H1 (cell line): ENCODE results near the gene ABCB11. TPM values are rescaled to one million over a fixed set of nuclear protein-coding genes. Genes with fewer than 3 reads are reported as not detected.

Experiments
- CTCF ChIA-PET: fragments of 300-600 bp; sonication (Branson Sonifier 250); formaldehyde crosslinking; loops from one replicate; lab custom pipeline; 2021; ENCODE audit not compliant: partially characterized antibody; lab: Charles Lee
- POLR2A ChIA-PET: fragments of 300-600 bp; sonication (Branson Sonifier 250); formaldehyde crosslinking; loops from one replicate; lab custom pipeline; 2021; ENCODE audit warnings: inconsistent platforms; ENCODE audit not compliant: partially characterized antibody; lab: Charles Lee
- DNase-seq, 2 experiments: peaks; one replicate each; pipeline versions ENCODE4 v3.0.0 to v3.0.0-alpha.2; 2010 to 2022; ENCODE audit warnings: low spot score in 2 of 2, low read depth in 1 of 2, mixed read lengths in 1 of 2
- FAIRE-seq: peaks from 2 replicates; lab custom pipeline; 2011; peaks lifted over from hg19 to GRCh38; lab: Jason Lieb, UNC
- H2AFZ ChIP-seq: 2 replicates; pipeline ENCODE4 v1.8.1; 2012; ENCODE audit warnings: low read length, inconsistent platforms
- H2AK5ac ChIP-seq: 2 replicates; pipeline ENCODE4 v1.6.1; 2013; ENCODE audit warnings: low read depth, low read length
- H2BK120ac ChIP-seq: replicated peaks from 2 replicates; pipeline ENCODE3; 2013; ENCODE audit warnings: low read depth, low read length, inconsistent platforms
- H2BK12ac ChIP-seq: 2 replicates; pipeline ENCODE4 v1.6.1; 2013; ENCODE audit warnings: low read depth, low read length
- H2BK15ac ChIP-seq: 2 replicates; pipeline ENCODE4 v1.6.1; 2013; ENCODE audit warnings: low read length
- H2BK20ac ChIP-seq: 2 replicates; pipeline ENCODE4 v1.6.1; 2013; ENCODE audit warnings: low read length
- H2BK5ac ChIP-seq: 2 replicates; pipeline ENCODE4 v1.6.1; 2013; ENCODE audit warnings: low read depth, low read length
- H3K14ac ChIP-seq: 2 replicates; pipeline ENCODE4 v1.6.1; 2013; ENCODE audit warnings: inconsistent platforms; ENCODE audit not compliant: insufficient read length
- H3K18ac ChIP-seq: 2 replicates; pipeline ENCODE4 v1.6.1; 2013; ENCODE audit warnings: low read length; ENCODE audit errors: extremely low read depth
- H3K23ac ChIP-seq: 2 replicates; pipeline ENCODE4 v1.6.1; 2013; ENCODE audit warnings: inconsistent platforms; ENCODE audit not compliant: insufficient read length
- H3K23me2 ChIP-seq: 2 replicates; pipeline ENCODE4 v1.6.1; 2013; ENCODE audit warnings: low read depth, low read length
- H3K27ac ChIP-seq: 2 replicates; pipeline ENCODE4 v1.6.1; 2011; ENCODE audit warnings: low read depth, low read length, inconsistent platforms
- H3K27me3 ChIP-seq, 4 experiments: replicated peaks in 1 of 4; 1 replicate in 1 of 4; 2 replicates in 3 of 4; pipeline versions ENCODE4 v1.6.1 to v1.8.1; 2011 to 2013; ENCODE audit warnings: low read length in 3 of 4, mild to moderate bottlenecking in 3 of 4, inconsistent platforms in 2 of 4, mixed read lengths in 2 of 4, moderate library complexity in 1 of 4; ENCODE audit not compliant: control insufficient read depth in 3 of 4, insufficient read depth in 3 of 4; ENCODE audit errors: extremely low read depth in 1 of 4
- H3K36me3 ChIP-seq, 4 experiments: 2 replicates each; pipeline versions ENCODE4 v1.6.1 to v1.8.1; 2011 to 2013; ENCODE audit warnings: mild to moderate bottlenecking in 4 of 4, low read length in 3 of 4, moderate library complexity in 2 of 4, control low read depth in 1 of 4, inconsistent platforms in 1 of 4; ENCODE audit not compliant: insufficient read depth in 4 of 4, control insufficient read depth in 2 of 4
- H3K4ac ChIP-seq: replicated peaks from 2 replicates; pipeline ENCODE3; 2013; ENCODE audit warnings: low read length, low read depth, mixed read lengths, inconsistent platforms; ENCODE audit not compliant: insufficient read length
- H3K4me1 ChIP-seq, 4 experiments: replicated peaks in 1 of 4; 1 replicate in 1 of 4; 2 replicates in 3 of 4; pipeline versions ENCODE4 v1.6.1 to v1.8.1; 2011 to 2013; ENCODE audit warnings: low read length in 3 of 4, inconsistent platforms in 2 of 4, mixed read lengths in 1 of 4; ENCODE audit not compliant: insufficient read depth in 4 of 4, control insufficient read depth in 3 of 4
- H3K4me2 ChIP-seq, 2 experiments: 2 replicates each; pipeline versions ENCODE4 v1.6.1 to v1.8.1; 2011 to 2013; ENCODE audit warnings: low read depth in 2 of 2, low read length in 2 of 2, control low read depth in 1 of 2, inconsistent platforms in 1 of 2, mild to moderate bottlenecking in 1 of 2; ENCODE audit not compliant: insufficient read depth in 1 of 2
- H3K4me3 ChIP-seq, 4 experiments: fragments of 200-600, 300-600 bp in 1 of 4; sonication (generic), shearing (Covaris generic), sonication (Bioruptor Twin) in 1 of 4; 2 replicates each; pipeline versions ENCODE4 v1.5.1 to v1.8.1; 2011 to 2016; ENCODE audit warnings: low read length in 4 of 4, low read depth in 3 of 4, control low read depth in 2 of 4, inconsistent platforms in 2 of 4, mild to moderate bottlenecking in 2 of 4, mixed read lengths in 1 of 4, moderate library complexity in 1 of 4; ENCODE audit not compliant: insufficient read depth in 2 of 4; ENCODE audit errors: extremely low read depth in 1 of 4
- H3K56ac ChIP-seq: replicated peaks from 2 replicates; pipeline ENCODE3; 2013; ENCODE audit warnings: low read depth, mild to moderate bottlenecking, mixed read lengths, low read length, inconsistent platforms; ENCODE audit not compliant: insufficient read length
- H3K79me1 ChIP-seq: 2 replicates; pipeline ENCODE4 v1.6.1; 2013; ENCODE audit warnings: low read depth, low read length, control low read depth
- H3K79me2 ChIP-seq, 2 experiments: 2 replicates each; pipeline versions ENCODE4 v1.6.1 to v1.8.1; 2012 to 2013; ENCODE audit warnings: low read length in 2 of 2, mild to moderate bottlenecking in 2 of 2, inconsistent platforms in 1 of 2; ENCODE audit not compliant: insufficient read depth in 2 of 2, control insufficient read depth in 1 of 2
- H3K9ac ChIP-seq, 4 experiments: replicated peaks in 1 of 4; 1 replicate in 1 of 4; 2 replicates in 3 of 4; pipeline versions ENCODE4 v1.6.1 to v1.8.1; 2011 to 2013; ENCODE audit warnings: low read depth in 3 of 4, low read length in 3 of 4, control low read depth in 2 of 4, mild to moderate bottlenecking in 2 of 4, moderate library complexity in 2 of 4, inconsistent platforms in 1 of 4; ENCODE audit errors: extremely low read depth in 1 of 4
- H3K9me3 ChIP-seq, 2 experiments: 2 replicates each; pipeline versions ENCODE4 v1.6.1 to v1.8.1; 2012 to 2013; ENCODE audit warnings: mild to moderate bottlenecking in 2 of 2, moderate library complexity in 2 of 2, control low read depth in 1 of 2, inconsistent platforms in 1 of 2, low read depth in 1 of 2, low read length in 1 of 2, mixed read lengths in 1 of 2; ENCODE audit not compliant: insufficient read depth in 2 of 2
- H4K20me1 ChIP-seq, 2 experiments: replicated peaks in 1 of 2; 2 replicates each; pipeline versions ENCODE3 to v1.8.1; 2011 to 2013; ENCODE audit warnings: inconsistent platforms in 2 of 2, low read length in 2 of 2, mild to moderate bottlenecking in 1 of 2; ENCODE audit not compliant: insufficient read depth in 2 of 2, control insufficient read depth in 1 of 2
- H4K5ac ChIP-seq: 2 replicates; pipeline ENCODE4 v1.6.1; 2013; ENCODE audit warnings: low read length, low read depth, mixed read lengths, inconsistent platforms; ENCODE audit not compliant: insufficient read length
- H4K8ac ChIP-seq: 2 replicates; pipeline ENCODE4 v1.8.0; 2013; ENCODE audit warnings: mild to moderate bottlenecking, moderate library complexity, low read length, inconsistent platforms; ENCODE audit not compliant: insufficient read depth; ENCODE audit errors: extremely low read depth
- H4K91ac ChIP-seq: replicated peaks from 2 replicates; pipeline ENCODE3; 2013; ENCODE audit warnings: low read length, mixed read lengths, inconsistent platforms; ENCODE audit not compliant: insufficient read length
- BACH1 ChIP-seq: IDR thresholded peaks from 2 replicates; pipeline ENCODE4 v1.6.1; 2012; ENCODE audit warnings: low read length, improper control_type of control experiment
- BRCA1 ChIP-seq: IDR thresholded peaks from 2 replicates; pipeline ENCODE4 v1.6.1; 2012; ENCODE audit warnings: low read depth, low read length, improper control_type of control experiment
- CREB1 ChIP-seq: IDR thresholded peaks from 2 replicates; pipeline ENCODE4 v1.6.1; 2012; ENCODE audit warnings: inconsistent platforms
- RFX5 ChIP-seq: IDR thresholded peaks from 2 replicates; pipeline ENCODE4 v1.6.1; 2011; ENCODE audit warnings: low read depth, low read length, improper control_type of control experiment, borderline replicate concordance
- SIN3A ChIP-seq, 2 experiments: IDR thresholded peaks in 1 of 2; conservative IDR thresholded peaks in 1 of 2; 2 replicates each; pipeline ENCODE4 v1.6.1; 2011 to 2012; ENCODE audit warnings: low read length in 2 of 2, improper control_type of control experiment in 1 of 2, low read depth in 1 of 2, mild to moderate bottlenecking in 1 of 2
- SIX5 ChIP-seq: IDR thresholded peaks from 2 replicates; pipeline ENCODE4 v1.6.1; 2011; ENCODE audit warnings: mild to moderate bottlenecking, low read depth, low read length
- TCF12 ChIP-seq: IDR thresholded peaks from 2 replicates; pipeline ENCODE4 v1.6.1; 2011; ENCODE audit warnings: low read depth, mild to moderate bottlenecking, low read length
- WGBS, 2 experiments: shearing (Covaris generic) in 1 of 2; methylation state at CpG; one replicate each; pipeline versions ENCODE4 v1.1.6 to v1.1.7; 2013 to 2015; ENCODE audit warnings: low lambda C conversion rate in 2 of 2, mixed read lengths in 2 of 2, inconsistent platforms in 1 of 2, low coverage in 1 of 2, missing lambda C conversion rate in 1 of 2; ENCODE audit not compliant: insufficient replicate concordance in 2 of 2, insufficient coverage in 1 of 2, insufficient read length in 1 of 2; ENCODE audit errors: extremely low coverage in 1 of 2, missing lambda C conversion rate in 1 of 2; 5-methylcytosine and 5-hydroxymethylcytosine counted together
- polyA plus RNA-seq, 7 experiments: library from polyadenylated mRNA; depleted of rRNA in 3 of 7; stranded (reverse) in 5 of 7; unstranded in 2 of 7; fragments of >200 nt in 5 of 7; fragments of 200-250 nt in 2 of 7; gene quantifications; 1 replicate in 5 of 7; 2 replicates in 1 of 7; 4 replicates in 1 of 7; pipeline versions ENCODE4 v1.2.1 to v1.2.3, GENCODE V29; 2011 to 2013; ENCODE audit warnings: missing spikeins in 2 of 7, mixed read lengths in 2 of 7
- total RNA-seq: library from RNA; stranded (reverse); fragmentation: NEBNext Ultra II Directional; extraction: Animal tissue kit (Norgen Biotek cat#: 25700); gene quantifications from 2 replicates; pipeline ENCODE4 v1.2.1, GENCODE V29; 2021

ABCB11 gene
- total and polyA plus RNA-seq, 2 of the 8 experiments (the other 6 are each of a cell fraction or from before 2014, with no cell fraction given) = not detected

DNA sequence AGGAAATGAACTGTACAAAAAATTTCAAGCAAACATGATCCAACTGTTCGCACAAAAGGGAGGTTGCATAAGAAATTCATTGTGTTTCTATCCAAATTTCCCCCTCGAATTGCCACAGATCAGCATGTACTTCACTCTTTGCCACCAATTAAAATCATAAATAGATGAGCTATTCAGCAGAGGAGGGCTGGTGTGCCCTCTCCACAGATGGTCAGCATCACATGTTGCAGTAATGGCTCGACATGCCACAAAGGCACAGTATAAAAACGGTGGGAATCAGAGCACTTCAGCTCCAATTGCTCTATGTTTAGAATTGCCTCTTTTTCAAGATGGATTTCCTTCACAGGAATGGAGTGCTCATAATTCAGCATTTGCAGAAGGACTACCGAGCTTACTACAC, 130.1 kb downstream of the ABCB11 start, which contains the start of gene G6PC2:
Gene G6PC2 (plus strand): TSS at position 289 of the 400 bp plus-strand sequence. CDS start 41 bp downstream, at position 330.
- H3K9ac ChIP-seq = no peak within 1 kb of the TSS
- H3K27me3 ChIP-seq = no peaks in the 10 kb centered on the region
- DNase-seq (no peak), FAIRE-seq (no peak)
- no peak within 1 kb of the TSS for H3K23ac ChIP-seq
- no peak within 1 kb of the TSS for H3K4me3 ChIP-seq
- CTCF ChIA-PET = no interaction called here
- no peaks in the 10 kb centered on the region for H3K9me3 ChIP-seq
- H3K36me3 ChIP-seq = no peaks in the 10 kb centered on the region
- no peak within 1 kb of the TSS for H4K5ac ChIP-seq
- H3K4me2 ChIP-seq = no peak within 1 kb of the TSS
- peaks cover 0 to 2% (median 0%) of the 10 kb centered on the region in 4 experiments; a peak in 1 of 7 replicates for H3K4me1 ChIP-seq
- H2BK12ac ChIP-seq = no peak within 1 kb of the TSS
- no peak within 1 kb of the TSS for H2BK120ac ChIP-seq
- no peaks in the 10 kb centered on the region for H3K79me2 ChIP-seq
- H3K27ac ChIP-seq = no peak within 1 kb of the TSS
- H2AFZ ChIP-seq = no peak within 1 kb of the TSS
- TF ChIP-seq SIX5 = no peak
- TF ChIP-seq RFX5 = no peak
- no peak for TF ChIP-seq BACH1
- TF ChIP-seq TCF12 = no peak
- TF ChIP-seq BRCA1 = no peak
- TF ChIP-seq CREB1 = no peak
- TF ChIP-seq SIN3A (conservative IDR thresholded peaks at IDR 0.05 in 1 of 2, IDR thresholded peaks at IDR 0.05 in 1 of 2; ENCODE audit: low read depth in 1 of 2, low read length in 2 of 2) = no peak
- no peak within 1 kb of the TSS for H4K91ac ChIP-seq
- H3K4ac ChIP-seq = no peak within 1 kb of the TSS
- H3K56ac ChIP-seq = no peak within 1 kb of the TSS
- no peak within 1 kb of the TSS for H2BK5ac ChIP-seq
- no peaks in the 10 kb centered on the region for H4K20me1 ChIP-seq
- no peaks in the 10 kb centered on the region for H3K79me1 ChIP-seq
- H2BK15ac ChIP-seq = no peak within 1 kb of the TSS
- no peak within 1 kb of the TSS for H4K8ac ChIP-seq
- H3K18ac ChIP-seq = no peak within 1 kb of the TSS
- POLR2A ChIA-PET = no interaction called here
- WGBS, 2 experiments = 89% methylated on average over 5 of the region's 5 CpGs; no CpG with 5 or more reads in 1 of the 2 experiments
- H2AK5ac ChIP-seq = no peak within 1 kb of the TSS
- no peaks in the 10 kb centered on the region for H3K23me2 ChIP-seq
- no peak within 1 kb of the TSS for H2BK20ac ChIP-seq
- H3K14ac ChIP-seq = peak within 1 kb of the TSS; percentile 17
